ENCODE measurements around the gene KIF2C.
"Not testable (repeated sequence)": the region's sequence is repeated elsewhere in the genome, so short reads cannot be mapped to it uniquely, and the experiment has no call there.

Gene KIF2C

DNA sequence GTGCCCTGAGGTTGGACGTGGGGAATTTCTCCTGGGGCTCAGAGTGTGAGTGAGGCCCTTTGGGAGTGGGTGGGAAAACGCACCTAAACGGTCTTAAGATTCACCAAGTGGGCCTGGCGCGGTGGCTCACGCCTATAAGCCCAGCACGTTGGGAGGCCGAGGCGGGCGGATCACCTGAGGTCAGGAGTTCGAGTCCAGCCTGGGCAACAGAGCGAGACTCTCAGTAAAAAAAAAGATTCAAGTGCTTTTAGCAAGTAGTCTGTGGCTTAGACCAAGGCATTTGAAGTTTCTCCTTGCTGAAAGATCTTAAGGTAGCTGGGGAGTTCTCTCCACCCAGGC is 37.1 kb downstream of the KIF2C start:
- no peak for DNase-seq

DNA sequence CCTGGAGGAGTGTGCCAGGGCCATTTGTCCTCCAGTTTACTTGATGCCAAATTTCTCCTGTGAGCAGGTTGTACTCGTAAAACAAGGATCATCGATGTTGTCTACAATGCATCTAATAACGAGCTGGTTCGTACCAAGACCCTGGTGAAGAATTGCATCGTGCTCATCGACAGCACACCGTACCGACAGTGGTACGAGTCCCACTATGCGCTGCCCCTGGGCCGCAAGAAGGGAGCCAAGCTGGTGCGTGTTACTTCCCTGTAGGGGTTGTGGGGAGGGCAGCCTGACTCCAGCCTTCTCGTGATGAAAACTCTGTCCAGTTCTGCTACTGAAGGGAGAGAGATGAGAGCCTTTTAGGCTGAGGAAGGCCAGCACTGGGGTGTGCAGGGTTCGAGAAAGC is 37.9 kb downstream of the KIF2C start:
- no peak for DNase-seq

DNA sequence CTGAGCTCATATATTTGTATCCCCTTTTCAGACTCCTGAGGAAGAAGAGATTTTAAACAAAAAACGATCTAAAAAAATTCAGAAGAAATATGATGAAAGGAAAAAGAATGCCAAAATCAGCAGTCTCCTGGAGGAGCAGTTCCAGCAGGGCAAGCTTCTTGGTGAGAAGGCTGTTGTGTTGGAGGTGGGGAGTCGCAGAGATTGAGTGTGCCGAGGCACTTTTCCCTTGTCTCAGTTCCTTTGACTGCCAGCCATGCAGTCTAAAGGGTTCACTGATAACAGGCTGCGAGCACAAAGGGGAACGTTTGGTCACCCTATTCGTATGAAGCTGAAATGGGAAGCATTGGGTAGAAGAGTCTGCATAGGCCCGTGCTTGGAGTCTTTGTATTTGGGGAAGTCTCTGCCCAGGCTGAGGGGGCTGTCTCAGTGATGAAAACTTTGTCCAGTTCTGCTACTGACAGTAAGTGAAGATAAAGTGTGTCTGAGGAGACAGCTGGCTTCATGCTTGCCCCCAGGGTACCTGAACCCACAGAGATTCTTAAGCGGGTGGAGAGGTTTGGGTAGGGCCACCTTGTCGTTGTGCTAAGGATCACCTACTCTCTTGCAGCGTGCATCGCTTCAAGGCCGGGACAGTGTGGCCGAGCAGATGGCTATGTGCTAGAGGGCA is 38.5 kb downstream of the KIF2C start:
- no peak for DNase-seq

DNA sequence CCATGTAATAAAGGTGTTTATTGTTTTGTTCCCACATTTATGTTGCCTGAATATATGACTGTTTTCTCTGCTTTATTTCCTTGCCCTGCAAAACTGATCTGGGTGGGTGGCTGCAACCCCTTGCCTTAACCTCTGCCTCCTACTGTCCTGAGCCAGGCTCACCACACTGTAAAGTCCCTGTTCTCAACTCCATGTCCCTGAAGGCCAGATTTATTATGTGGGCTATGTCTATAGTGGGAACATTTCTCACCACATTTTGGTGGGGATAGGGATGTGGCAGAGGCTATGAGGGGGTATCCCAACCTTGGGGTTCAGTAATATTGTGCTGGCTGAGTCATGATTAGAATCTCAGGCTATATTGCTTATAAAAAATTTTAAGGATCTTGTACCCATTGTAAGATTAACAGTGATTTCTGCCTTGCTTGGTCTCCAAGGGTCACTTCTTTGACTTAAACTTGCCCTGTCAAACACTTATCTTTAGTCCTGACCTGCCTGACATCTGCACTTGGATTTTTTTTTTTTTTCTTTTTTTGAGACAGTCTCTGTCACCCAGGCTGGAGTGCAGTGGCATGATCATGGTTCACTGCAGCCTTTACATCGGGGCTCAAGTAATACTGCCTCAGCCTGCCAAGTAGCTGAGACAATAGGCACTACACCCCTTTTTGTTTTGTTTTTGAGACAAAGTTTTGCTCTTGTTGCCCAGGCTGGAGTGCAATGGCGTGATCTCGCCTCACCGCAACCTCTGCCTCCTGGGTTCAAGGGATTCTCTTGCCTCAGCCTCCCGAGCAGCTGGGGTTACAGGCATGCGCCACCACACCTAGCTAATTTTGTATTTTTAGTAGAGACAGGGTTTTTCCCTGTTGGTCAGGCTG is 39.3 kb downstream of the KIF2C start:
- DNase-seq: no peak

DNA sequence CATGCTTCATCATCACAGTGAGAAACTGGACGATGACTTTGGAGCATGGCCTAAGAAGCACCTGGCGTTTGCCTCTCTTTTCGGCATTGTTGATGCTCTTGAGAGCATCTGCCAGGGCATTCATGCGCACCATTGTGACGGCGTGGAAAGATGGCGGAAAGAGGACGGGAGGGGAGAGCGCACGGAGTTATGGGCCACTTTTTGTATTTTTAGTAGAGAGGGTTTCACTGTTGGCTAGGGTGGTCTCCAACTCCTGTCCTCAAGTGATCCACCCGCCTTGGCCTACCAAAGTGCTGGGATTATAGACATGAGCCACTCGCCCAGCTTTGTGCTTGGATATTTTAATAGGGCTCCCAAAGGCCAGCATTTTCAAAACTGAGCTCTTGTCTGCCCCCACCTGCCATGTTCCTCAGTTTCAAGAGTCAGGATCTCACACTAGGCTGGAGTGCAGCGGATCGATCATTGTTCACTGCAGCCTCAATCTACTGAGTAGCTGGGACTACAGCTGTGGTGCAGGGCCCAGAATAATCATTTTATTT is 41.0 kb downstream of the KIF2C start:
- DNase-seq: peak; percentile 44

DNA sequence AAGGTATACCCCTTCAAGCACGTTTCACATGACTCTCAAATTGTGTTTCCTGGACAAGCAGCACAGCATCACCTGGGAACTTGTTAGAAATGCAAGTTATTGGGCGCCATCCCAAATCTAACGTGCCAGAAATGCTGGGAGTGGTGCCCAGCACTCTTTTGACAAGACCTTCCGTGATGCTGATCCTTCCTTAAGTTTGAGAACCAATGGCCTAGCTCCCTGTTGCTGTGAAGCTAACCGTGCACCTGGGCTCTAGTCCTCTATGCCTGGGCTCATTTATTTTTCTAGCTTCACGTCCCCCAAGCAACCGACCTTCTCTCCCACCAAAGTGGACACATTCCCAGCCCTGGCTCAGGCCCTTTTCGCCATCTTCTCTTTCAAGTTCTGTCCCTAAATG is 44.1 kb downstream of the KIF2C start:
- no peak for DNase-seq

DNA sequence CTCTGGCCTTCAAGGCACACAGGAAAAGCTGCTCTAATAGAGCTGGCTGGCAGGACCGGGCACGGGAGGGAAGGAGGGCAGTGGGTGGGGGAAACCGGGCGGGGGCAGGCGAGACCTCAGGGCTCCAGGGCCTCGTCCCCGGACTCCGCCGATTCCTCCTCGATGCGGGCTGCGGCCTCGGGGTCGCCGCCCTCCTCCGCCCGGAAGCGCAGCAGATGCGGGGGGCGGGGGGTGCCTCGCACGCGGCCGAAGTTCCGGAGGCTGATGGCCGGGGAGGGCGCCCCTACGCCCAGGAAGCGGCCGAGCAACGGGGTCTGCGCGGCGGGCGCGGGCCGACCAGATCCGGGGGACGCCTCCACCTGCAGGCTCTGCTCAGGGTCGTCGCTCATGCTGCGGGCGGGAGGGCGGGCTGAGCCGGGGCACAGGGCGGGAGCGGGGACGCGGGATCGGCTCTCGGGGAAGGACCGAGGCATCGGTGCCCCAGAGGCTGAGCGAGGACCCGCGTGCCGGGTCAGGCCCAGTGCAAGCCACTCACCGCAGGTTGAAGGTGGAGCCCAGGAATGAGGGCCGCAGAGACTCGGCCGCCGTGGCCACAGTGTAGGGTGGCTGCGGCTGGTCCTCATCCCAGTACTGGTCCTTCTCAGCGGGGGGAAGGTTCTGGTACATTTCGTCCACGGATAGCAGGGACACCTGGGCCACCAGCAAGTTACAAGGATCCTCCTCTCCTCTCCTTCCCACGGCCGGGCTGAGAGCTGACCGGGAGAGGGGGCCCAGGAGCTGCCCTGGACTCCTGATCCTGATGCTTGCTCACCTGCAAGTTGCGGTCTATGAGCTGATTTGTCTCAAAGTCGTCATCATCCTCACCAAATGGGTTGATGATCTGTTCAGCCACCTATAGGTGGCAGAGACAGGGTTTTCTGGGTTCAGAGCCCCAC is 44.7 kb downstream of the KIF2C start:
- peak; percentile 75 for DNase-seq

DNA sequence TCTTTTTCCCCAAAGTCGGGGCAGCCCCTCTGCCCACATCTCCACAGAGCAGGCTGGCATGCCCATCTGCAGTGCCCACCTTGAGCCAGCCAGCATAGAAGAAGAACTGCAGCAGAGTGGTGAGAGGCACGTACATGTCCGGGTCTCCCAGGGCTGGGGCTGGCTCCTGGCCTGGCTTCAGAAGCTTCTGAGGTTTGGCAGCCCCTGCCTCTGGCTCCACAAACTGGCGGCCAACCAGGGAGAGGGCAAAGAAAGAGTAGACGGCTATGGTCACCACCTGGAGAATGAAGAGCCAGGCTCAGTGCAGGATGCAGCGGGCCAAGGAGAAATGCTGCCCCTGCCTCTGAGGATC is 45.4 kb downstream of the KIF2C start:
- DNase-seq: no peak

DNA sequence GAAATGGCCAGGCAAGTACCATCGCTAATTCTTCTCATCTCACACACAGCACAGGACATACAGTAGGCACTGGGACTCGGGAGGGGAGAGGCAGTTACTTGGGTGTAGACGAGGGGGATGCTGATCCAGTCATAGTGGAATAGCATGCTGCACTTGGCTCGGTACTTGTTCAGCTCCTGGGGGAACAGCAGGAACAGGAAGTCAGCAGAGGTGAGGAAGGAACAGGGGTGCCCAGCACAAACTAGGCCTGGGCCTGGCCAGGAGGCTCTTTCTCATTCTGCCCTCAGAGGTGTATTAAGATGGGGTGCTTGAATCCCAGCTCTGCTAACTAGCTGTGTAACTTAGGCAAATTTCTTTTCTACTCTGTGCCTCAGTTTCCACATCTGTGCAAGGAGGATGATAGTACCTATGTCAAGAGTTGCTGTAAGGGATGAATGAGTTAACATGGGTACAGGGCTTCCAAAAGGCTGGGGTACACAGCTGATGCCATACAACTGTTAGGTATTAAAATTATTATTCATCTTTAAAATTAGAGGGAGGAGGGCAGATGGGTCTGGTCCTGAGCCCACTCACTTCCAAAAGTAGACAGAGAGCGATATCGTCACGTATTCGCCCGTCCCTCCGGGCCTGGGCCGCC is 46.0 kb downstream of the KIF2C start:
- DNase-seq: no peak

DNA sequence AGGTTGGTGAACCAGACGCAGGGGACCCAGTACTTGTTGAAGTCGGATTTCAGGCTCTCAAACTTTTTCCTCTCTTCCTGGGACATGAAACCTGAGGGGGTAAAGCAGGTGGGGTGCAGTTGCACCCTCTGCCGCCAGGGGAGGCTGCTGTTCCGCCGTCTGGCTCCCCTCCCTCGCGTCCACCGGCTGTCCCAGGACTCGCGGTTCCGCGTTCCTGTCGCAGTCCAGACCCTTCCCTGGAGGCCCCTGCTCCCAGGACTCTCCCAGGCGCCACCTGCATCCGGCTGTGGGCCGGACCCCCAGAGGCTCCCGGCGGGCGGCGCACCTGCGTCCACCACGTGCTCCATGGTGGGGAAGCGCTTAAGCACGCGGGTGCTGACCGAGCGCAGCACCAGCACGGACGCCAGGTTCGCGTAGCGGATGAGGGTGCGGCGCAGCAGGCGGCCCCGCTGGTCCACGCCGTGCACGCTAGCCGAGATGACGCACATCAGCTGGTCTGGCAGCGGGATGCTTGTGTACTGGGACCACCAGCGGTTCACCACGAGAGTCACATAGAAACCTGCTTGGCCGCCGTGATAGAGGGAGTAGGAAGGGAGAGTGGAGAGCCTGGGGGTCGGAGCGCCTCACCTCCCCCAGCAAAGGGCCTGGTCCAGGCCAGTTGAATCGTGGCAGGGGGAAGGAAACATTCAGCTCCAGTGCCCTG is 46.7 kb downstream of the KIF2C start:
- DNase-seq: peak; percentile 93

DNA sequence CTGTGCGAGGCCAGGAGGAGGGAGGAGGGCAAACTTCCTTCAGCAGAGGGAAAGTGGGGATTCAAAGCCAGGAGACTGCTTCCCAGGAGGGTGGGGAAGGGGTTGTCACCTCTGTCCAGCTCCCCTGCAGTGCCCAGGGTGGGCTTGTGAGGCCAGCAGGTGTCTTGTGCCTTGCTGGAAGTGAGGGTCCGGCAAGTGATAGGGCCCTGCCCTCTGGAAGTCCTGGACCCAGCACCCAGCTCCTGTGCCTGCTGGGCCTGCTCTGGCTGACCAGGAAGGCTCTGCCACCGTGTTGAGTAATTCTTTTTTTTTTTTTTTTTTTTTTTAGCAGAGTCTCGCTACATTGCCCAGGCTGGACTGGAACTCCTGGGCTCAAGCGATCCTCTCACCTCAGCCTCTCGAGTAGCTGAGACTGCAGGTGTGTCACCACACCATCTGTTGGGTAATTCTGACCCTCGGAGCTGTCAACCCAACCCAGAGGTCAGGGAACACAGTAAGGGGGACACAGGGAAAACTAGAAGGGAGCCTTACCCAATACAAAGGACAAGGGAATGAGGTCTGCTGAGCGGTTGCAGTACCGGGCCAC is 47.3 kb downstream of the KIF2C start:
- no peak for DNase-seq

DNA sequence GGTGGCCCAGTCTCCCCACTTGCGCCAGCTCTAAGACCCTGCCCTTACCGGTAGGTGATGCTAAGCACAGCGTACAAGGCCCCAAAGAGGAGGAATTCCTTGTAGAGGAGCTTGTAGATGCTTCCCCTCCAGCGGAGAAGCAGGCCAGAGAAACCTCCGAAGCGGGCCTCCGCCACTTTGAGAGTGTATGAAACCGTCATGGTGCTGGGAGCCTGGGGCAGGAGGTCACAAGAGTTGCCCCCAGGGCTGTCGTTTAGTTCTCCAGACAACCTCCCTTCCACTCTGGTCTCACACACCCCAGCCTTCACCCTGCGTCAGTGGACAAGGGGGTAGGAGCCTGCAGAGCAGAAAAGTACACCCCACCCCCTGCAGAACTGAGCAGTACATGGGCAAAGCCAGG is 47.9 kb downstream of the KIF2C start:
- DNase-seq: no peak

DNA sequence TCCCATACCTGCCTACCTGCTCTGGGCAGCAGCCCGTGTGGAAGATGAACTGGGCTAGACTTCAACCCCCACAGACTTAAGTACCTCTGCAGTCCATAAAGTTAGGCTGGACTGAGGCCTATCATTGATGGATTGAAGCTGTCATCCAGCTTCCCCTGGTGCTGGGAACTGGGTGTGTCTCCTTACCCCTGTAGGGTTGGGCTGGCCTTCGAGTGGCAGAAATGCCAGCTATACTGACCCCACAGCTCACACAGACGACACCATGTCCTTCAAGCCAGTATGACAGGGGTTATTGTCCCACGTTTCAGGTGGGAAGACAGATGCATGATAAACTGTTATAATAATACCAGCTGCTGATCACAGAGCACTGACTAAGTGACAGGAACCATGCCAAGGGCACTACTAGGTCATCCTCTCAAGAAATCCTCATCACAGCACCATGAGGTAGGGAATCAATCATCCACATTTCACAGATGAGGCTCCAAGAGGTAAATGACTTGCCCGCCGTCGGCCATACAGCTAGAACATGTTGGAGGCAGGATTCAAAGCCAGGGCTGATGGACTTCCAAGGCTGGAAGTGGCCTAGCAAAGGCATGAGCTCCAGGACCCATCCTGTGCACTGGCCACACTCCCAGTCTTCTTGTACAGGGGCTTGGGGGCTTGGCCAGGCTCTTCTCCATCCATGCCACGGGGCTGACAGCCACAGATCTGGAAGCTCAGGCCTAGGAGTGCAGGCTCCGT is 48.7 kb downstream of the KIF2C start, which contains the start of gene BEST4:
Gene BEST4 (minus strand): TSS at position 51 of the 741 bp plus-strand sequence. CDS start 465 bp downstream, outside the sequence.
- no peak for DNase-seq

DNA sequence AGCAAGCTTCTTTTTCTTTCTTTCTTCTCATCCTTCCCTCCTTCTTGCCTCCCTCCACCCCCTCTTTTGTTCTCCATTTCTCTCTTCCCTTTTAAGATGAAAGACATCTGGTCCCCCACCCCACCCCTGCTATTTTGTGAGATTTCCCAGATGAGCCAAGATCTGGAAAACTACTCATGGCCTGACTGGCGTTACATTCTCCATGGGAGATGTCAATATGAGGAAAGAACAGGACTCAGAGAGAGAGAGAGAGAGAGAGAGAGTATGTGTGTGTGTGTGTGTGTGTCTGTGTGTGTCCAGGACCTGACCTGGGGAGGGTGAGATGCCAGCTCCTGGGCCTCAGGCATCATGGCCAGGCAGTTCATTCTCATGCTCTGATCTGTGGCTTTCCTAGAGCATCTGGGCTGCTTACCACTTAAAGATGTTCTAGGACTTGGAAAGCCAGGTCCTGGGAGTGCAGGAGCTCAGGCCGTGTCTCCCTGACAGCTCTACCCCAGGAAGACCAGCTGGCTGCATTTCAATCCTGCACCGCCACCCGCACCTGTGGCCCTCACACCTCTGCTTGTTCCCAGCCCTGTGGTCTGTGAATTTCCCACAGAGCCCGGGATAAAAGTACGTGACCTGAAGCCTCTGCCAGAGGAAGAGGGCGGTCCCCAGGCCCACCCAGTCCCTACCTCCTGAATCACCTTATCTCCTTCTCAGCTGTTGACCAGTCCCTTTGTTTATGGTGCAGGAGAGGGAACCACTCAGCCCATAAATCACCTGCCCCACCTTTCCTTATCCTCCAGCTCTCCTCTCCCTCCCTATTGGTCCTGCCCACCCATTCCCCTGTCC is 51.5 kb downstream of the KIF2C start:
- no peak for DNase-seq

DNA sequence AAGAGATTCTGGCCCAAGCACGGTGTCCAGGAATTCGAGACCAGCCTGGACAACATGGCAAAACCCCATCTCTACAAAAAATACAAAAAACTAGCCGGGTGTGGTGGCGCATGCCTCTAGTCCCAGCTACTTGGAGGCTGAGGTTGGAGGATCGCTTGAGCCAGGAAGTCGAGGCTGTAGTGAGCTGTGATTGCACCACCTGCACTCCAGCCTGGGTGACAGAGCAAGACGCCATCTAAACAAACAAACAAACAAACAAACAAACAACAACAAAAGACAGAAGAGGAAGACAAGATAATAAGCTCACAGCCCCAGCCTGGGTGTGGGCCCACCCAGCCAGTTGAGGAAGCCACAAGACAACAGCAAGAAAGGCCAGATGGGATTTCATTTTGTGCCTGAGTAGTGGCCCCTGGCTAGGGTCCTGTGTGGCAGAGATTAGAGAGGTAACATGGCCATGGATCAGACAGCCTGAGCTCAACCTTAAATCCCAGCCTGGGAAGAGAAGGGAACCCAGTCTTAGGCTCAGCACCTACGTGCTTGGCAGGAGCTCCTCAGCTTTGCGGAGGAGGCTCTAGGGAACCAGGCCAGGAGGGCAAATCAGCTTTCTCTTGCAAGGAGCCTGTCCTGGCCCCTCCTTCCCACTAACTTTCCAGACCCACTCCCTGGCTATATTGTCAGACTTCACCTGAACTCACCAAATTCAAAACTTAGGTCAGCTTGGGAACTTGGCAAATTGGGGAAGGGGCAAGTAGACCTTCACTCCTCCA is 53.3 kb downstream of the KIF2C start:
- DNase-seq: no peak

DNA sequence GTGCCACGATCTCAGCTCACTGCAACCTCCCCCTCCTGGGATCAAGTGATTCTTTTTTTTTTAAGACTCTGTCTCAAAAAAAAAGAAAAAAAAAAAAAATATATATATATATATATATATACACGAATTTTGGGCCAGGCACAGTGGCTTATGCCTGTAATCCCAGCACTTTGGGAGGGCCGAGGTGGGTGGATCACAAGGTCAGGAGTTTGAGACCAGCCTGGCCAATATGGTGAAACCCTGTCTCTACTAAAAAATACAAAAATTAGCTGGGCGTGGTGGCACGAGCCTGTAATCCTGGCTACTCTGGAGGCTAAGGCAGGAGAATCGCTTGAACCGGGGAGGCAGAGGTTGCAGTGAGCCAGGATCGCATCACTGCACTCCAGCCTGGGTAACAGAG is 58.2 kb downstream of the KIF2C start:
- not testable (repeated sequence) for DNase-seq

DNA sequence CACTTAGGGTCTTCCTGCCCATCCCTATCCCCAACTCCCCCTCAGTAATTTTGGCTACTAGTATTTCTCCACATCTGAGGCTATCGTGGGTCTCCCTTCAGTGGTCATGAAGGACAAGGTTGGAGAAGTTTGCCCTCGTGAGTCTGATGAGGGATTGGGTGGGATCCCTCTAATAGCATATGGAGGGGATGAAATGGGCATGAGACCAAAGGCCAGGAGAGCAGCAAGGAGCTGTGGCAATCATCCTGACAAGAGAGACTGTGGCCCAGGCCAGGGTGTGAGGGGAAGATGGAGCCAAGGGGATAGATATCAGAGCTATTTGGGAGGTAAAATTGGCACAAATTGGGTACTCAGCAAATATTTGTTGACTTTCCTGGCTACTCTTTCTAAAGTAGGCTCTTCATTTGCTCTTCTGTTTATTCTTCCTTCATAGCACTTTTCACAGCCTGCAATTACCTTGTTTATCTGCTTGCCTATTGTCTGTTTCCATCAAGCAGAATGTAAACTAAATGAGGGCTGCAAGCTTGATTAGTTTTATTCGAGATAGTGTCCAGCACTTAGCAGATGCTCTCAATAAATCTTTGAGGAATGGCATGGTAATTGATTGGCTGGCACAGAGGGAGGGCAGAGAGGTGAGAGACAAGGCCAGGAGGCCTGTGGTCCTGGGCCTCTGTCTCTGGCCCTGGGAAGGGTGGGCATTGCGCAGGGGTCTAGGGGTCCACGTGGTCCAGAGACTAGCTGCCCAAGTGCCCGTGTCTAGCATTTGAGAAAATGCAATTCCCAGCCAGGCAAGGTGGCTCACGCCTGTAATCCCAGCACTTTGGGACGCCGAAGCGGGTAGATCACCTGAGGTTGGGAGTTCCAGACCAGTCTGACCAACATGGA is 59.1 kb downstream of the KIF2C start:
- DNase-seq: no peak
